Panc1 (cell line): Measurements from ENCODE around the gene MTMR2.

Experiments
- CTCF ChIP-seq: fragments of 450-650 bp; IDR thresholded peaks from 2 replicates; pipeline ENCODE4 v1.5.1; 2017; ENCODE audit warnings: mild to moderate bottlenecking
- POLR2AphosphoS5 ChIP-seq: IDR thresholded peaks from 2 replicates; pipeline ENCODE4 v1.6.1; 2012; ENCODE audit warnings: mild to moderate bottlenecking, low read depth, low read length, moderate library complexity
- SIN3A ChIP-seq: IDR thresholded peaks from 2 replicates; pipeline ENCODE4 v1.6.1; 2012; ENCODE audit warnings: low read depth, mild to moderate bottlenecking, low read length, moderate library complexity, borderline replicate concordance; ENCODE audit not compliant: insufficient read depth
- TF ChIP-seq, protein P1 (sequence below), 2 experiments: IDR thresholded peaks; 2 replicates each; pipeline ENCODE4 v1.6.1; 2011 to 2012; ENCODE audit warnings: low read depth in 2 of 2, control low read depth in 1 of 2, low read length in 1 of 2, mild to moderate bottlenecking in 1 of 2, moderate library complexity in 1 of 2; ENCODE audit not compliant: insufficient read depth in 1 of 2

DNA sequence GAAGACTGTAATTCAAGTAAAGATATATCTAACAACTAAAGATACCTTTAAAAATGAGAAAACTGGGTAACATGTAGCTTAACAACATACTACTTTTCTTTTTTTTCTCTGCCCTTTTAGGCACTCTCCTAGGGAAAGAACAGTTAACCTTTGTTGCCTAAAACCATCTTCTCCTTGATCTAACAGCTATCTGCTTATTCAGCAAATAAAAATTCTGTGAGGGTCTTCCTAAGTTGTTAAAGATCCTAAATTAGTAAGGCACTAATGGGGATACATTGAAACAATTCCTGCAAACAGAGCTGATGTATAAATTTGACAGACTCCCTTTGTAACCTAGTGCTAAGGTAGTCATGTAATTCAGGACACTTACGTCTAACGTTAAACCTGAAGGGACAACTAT lies 39.1 kb downstream of the MTMR2 start:
- TF ChIP-seq CTCF = no peak
- TF ChIP-seq POLR2AphosphoS5 = no peak
- TF ChIP-seq, protein P1, sequence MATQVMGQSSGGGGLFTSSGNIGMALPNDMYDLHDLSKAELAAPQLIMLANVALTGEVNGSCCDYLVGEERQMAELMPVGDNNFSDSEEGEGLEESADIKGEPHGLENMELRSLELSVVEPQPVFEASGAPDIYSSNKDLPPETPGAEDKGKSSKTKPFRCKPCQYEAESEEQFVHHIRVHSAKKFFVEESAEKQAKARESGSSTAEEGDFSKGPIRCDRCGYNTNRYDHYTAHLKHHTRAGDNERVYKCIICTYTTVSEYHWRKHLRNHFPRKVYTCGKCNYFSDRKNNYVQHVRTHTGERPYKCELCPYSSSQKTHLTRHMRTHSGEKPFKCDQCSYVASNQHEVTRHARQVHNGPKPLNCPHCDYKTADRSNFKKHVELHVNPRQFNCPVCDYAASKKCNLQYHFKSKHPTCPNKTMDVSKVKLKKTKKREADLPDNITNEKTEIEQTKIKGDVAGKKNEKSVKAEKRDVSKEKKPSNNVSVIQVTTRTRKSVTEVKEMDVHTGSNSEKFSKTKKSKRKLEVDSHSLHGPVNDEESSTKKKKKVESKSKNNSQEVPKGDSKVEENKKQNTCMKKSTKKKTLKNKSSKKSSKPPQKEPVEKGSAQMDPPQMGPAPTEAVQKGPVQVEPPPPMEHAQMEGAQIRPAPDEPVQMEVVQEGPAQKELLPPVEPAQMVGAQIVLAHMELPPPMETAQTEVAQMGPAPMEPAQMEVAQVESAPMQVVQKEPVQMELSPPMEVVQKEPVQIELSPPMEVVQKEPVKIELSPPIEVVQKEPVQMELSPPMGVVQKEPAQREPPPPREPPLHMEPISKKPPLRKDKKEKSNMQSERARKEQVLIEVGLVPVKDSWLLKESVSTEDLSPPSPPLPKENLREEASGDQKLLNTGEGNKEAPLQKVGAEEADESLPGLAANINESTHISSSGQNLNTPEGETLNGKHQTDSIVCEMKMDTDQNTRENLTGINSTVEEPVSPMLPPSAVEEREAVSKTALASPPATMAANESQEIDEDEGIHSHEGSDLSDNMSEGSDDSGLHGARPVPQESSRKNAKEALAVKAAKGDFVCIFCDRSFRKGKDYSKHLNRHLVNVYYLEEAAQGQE (IDR thresholded peaks at IDR 0.05; ENCODE audit: insufficient read depth in 1 of 2, low read depth in 2 of 2, low read length in 1 of 2) = no peak
- no peak for TF ChIP-seq SIN3A
